Measurements from ENCODE around the gene UTS2R.

DNA sequence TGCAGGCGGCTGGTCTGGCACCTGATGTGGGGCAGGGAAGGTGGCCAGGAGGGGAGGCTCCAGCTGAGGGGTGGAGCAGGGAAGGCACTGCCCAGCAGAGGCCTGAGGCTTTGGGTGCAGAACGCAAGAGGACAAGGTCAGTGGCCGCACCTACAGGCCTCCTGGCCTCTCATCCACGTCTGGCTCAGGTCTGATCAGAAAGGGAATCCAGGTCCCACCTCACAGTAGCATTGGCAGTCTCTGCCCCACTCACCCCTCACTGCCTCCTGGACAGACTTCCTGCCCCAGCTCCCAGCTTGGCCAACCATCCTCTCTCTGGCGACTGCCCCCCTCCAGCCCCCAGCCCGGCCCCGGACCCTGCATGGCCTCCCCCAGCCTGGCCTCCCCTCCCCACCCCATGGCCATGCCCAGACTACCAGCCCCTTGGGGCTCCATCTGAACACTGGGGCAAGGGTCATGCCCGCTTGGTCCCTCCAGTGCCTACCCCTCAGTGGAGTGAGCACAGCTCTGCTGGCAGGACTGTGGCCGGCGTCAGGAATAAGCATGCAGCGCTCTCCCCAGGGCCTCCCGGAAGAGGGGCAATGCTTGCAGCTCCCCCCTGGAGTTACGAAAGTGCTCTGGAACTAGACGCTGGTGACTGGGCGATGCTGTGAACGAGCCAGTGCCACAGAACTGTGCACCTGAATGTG, 4.6 kb downstream of the UTS2R start:
- TF ChIP-seq, protein P1, sequence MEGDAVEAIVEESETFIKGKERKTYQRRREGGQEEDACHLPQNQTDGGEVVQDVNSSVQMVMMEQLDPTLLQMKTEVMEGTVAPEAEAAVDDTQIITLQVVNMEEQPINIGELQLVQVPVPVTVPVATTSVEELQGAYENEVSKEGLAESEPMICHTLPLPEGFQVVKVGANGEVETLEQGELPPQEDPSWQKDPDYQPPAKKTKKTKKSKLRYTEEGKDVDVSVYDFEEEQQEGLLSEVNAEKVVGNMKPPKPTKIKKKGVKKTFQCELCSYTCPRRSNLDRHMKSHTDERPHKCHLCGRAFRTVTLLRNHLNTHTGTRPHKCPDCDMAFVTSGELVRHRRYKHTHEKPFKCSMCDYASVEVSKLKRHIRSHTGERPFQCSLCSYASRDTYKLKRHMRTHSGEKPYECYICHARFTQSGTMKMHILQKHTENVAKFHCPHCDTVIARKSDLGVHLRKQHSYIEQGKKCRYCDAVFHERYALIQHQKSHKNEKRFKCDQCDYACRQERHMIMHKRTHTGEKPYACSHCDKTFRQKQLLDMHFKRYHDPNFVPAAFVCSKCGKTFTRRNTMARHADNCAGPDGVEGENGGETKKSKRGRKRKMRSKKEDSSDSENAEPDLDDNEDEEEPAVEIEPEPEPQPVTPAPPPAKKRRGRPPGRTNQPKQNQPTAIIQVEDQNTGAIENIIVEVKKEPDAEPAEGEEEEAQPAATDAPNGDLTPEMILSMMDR (conservative IDR thresholded peaks at IDR 0.05 in 1 of 2, IDR thresholded peaks at IDR 0.05 in 1 of 2; ENCODE audit: extremely low read depth in 1 of 2, insufficient read depth in 1 of 2, low read depth in 1 of 2, low read length in 2 of 2) = no peak
- TF ChIP-seq EZH2 (IDR thresholded peaks at IDR 0.05; ENCODE audit: borderline replicate concordance, low read length) = no peak
